Motor neuron (in vitro differentiated cells): ENCODE measurements around the gene HPCAL1. TPM values are rescaled to one million over a fixed set of nuclear protein-coding genes. Genes with fewer than 3 reads are reported as not detected.
"Not testable (repeated sequence)": the region's sequence is repeated elsewhere in the genome, so short reads cannot be mapped to it uniquely, and the experiment has no call there.

Experiments used
- ATAC-seq, 8 experiments: fragments of 200-7000 bp; cut with Tn5 transposase; replicated peaks in 6 of 8; 2 replicates each; pipeline ENCODE4 v1.8.0; 2021; ENCODE audit warnings: mild to moderate bottlenecking in 8 of 8, moderate library complexity in 8 of 8
- H3K27ac ChIP-seq, 2 donors: fragments of 250-450 bp; sonication (Bioruptor Pico); 2 replicates each; pipeline ENCODE4 v1.9.0; 2021; ENCODE audit warnings: antibody characterized with exemption in 2 of 2, mild to moderate bottlenecking in 2 of 2, moderate library complexity in 1 of 2
- H3K4me1 ChIP-seq, 2 donors: fragments of 250-450 bp; sonication (Bioruptor Pico); replicated peaks in 1 of 2; 2 replicates each; pipeline ENCODE4 v1.6.1; 2021; ENCODE audit warnings: antibody characterized with exemption in 2 of 2, mild to moderate bottlenecking in 2 of 2, moderate library complexity in 1 of 2
- H3K4me3 ChIP-seq, 5 donors: fragments of 250-450 bp; sonication (Bioruptor Pico); 2 replicates each; pipeline ENCODE4 v1.9.0; 2021; ENCODE audit warnings: antibody characterized with exemption in 5 of 5, mild to moderate bottlenecking in 5 of 5, moderate library complexity in 4 of 5
- WGBS, 10 experiments: fragments of 450-650 bp; shearing (Covaris generic); methylation state at CpG; one replicate each; pipeline ENCODE4 v1.0.0; 2022; 5-methylcytosine and 5-hydroxymethylcytosine counted together
- in situ Hi-C, 9 experiments: fragments of 400-800 bp; cut with MboI; loops; one replicate each; pipeline ENCODE4 v1.15.0; 2021; ENCODE audit warnings: low sequenced_read_pairs in 9 of 9, low pct_unique_long_range_greater_than_20kb in 2 of 9; ENCODE audit not compliant: unreplicated experiment in 9 of 9
- total RNA-seq, 8 experiments: library from RNA; unstranded; fragments of 300-600 nt; gene quantifications; 2 replicates each; pipeline versions ENCODE4 v1.2.3 to v1.2.4, GENCODE V29; 2022

Gene HPCAL1
- total RNA-seq, 8 experiments from 2014 or later, result 19.0 to 43.2 (median 24.9) TPM

DNA sequence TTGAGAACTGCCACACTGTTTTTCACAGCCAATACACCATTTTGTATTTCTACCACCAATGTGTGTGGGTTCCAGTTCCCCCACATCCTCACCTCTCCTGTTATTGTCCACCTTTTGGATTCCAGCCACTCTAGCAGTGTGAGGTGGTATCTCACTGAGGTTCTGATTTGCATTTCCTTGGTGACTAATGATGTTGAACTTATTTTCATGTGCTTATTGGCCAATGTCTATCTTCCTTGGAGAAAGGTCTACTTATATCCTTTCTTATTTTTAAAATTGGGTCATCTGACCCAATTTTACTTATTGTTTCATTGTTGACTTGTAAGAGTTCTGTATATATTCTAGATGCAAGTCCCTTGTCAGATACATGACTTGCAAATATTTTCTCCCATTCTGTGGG, 9.1 kb upstream of the HPCAL1 start:
- no peak overlapping the region for H3K4me3 ChIP-seq
- H3K27ac ChIP-seq, result no peak overlapping the region
- in situ Hi-C loops, result no loop called here
- ATAC-seq, result no peak
- H3K4me1 ChIP-seq, result no peaks in the 10 kb centered on the region

DNA sequence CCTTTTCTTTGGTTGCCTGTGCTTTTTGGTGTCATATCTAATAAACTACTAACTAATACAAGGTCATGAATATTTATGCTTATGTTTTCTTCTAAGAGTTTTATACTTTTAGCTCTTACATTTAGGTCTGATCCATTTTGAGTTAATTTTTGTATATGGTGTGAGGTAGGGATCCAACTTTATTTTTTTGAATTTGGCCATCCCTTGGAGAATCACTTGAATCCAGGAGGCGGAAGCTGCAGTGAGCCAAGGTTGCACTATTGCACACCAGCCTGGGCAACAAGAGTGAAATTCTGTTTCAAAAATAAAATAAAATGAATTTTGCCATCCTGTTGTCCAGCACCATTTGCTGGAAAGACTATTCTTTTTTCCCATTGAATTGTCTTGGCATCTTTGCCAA, 8.6 kb upstream of the HPCAL1 start:
- no peaks in the 10 kb centered on the region for H3K4me1 ChIP-seq
- in situ Hi-C loops, result no loop called here
- WGBS, 10 experiments, result 83 to 100% (median 100%) methylated on average over 1 of the region's 1 CpG; no CpG with 5 or more reads in 3 of the 10 experiments
- ATAC-seq, result no peak
- H3K4me3 ChIP-seq, result no peak overlapping the region
- no peak overlapping the region for H3K27ac ChIP-seq

- H3K4me1 ChIP-seq, H3K4me3 ChIP-seq, H3K27ac ChIP-seq, in situ Hi-C loops: not testable (repeated sequence)
- WGBS, 10 experiments, result 41 to 100% (median 91%) methylated on average over 1 to 3 of the region's 4 CpGs
- ATAC-seq, result peak in 3 of 8 experiments; percentile 80 to 96 (median 80)
Observed at GRCh38 chr2:10295649-10296048, 7.1 kb upstream of the HPCAL1 start.

- no peak for ATAC-seq
Observed at GRCh38 chr2:10296142-10296541, 6.6 kb upstream of the HPCAL1 start.

GRCh38 chr2:10297191-10297830, 5.4 kb upstream of the HPCAL1 start:
- Histone ChIP-seq H3K4me1 (peaks cover 8 to 9% of the 10 kb centered on the region in 2 donors), H3K4me3 (no peak overlapping the region), H3K27ac (no peak overlapping the region)
- ATAC-seq, result no peak
- WGBS, 10 experiments, result 60 to 100% (median 80%) methylated on average over 1 to 12 of the region's 16 CpGs; no CpG with 5 or more reads in 2 of the 10 experiments
- in situ Hi-C loops, result no loop called here

More at GRCh38 chr2:10296142-10296541, 6.6 kb upstream of the HPCAL1 start:
- Histone ChIP-seq H3K27ac (no peak overlapping the region), H3K4me3 (no peak overlapping the region), H3K4me1 (no peaks in the 10 kb centered on the region)
- in situ Hi-C loops, result no loop called here
- WGBS, 10 experiments, result 81 to 100% (median 88%) methylated on average over 1 to 8 of the region's 8 CpGs; no CpG with 5 or more reads in 2 of the 10 experiments

DNA sequence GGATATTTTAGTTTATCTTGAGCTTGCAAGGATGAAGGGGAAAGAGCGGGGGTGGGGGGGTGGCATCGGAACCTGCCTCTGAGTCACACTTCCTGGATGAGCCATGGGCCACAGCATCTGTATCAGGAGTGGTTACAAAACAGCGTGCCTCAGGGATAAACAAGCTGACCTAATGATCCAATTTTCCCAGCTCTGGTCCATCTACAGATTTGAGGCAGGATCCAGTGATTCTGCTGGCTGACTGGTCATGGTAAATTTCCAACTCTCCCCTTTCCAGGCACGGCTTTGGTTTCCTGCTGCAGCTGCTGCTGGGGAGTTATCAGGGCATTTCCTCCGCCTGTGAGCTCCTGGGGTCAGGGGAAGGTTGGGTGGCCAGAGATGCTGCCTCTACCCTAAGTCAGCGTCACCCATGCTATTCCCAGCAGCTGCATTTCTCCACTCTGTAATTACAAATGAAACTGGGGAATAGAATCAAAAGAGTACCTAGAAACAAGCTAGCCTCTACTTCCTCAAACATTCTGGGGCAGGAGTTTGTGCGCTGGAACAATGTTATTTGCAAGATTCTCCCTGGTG, 4.7 kb upstream of the HPCAL1 start:
- 6 to 93% (median 72%) methylated on average over 2 to 4 of the region's 7 CpGs; no CpG with 5 or more reads in 6 of the 10 experiments for WGBS, 10 experiments
- Histone ChIP-seq H3K4me3 (no peak overlapping the region), H3K4me1 (peaks cover 8 to 9% of the 10 kb centered on the region in 2 donors), H3K27ac (no peak overlapping the region)
- in situ Hi-C loops, result no loop called here
- peak in 2 of 8 experiments; percentile 4 to 15 for ATAC-seq

GRCh38 chr2:10298777-10299176, 3.9 kb upstream of the HPCAL1 start:
- in situ Hi-C loops, H3K27ac ChIP-seq: not testable (repeated sequence)

DNA sequence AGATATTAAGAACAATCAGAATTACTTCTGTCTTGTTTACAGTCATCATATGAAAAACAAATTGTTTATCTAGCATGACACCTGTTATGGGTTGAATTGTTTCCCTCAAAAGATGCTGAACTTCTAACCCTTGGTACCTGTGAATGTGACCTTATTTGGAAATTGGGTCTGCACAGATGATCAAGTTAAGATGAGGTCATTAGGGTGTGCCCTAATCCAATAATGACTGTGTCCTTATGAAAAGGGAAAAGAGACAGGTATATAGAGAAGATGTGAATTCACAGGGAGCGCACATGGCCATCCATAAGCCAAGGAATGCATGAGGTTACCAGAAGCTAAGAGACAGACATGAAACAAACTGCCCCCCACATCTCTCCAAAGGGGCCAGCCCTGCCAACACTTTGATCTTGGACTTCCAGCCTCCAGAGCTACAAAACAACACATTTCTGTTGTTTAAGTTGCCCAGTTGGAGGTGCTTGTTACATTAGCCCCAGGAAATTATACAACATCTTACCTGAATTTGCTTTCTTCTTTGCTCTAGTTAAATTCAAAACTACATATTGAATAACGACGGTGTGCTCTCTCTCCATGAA, 2.3 kb upstream of the HPCAL1 start:
- WGBS, 10 experiments, result 22 to 100% (median 83%) methylated on average over 1 to 3 of the region's 3 CpGs
- ATAC-seq, result no peak
- peaks cover 18 to 19% of the 10 kb centered on the region in 2 donors for H3K4me1 ChIP-seq
- H3K27ac ChIP-seq, result no peak overlapping the region
- in situ Hi-C loops, result loop anchor here in 1 of 9 experiments (25.0 kb wide), 1 partner anchor 163 kb away; no protein-coding TSS in a partner anchor
- no peak overlapping the region for H3K4me3 ChIP-seq

More at GRCh38 chr2:10298777-10299176, 3.9 kb upstream of the HPCAL1 start:
- H3K4me3 ChIP-seq, ATAC-seq, H3K4me1 ChIP-seq: not testable (repeated sequence)

GRCh38 chr2:10300997-10301940, 1.4 kb upstream of the HPCAL1 start:
- no peak for ATAC-seq
- Histone ChIP-seq H3K4me1 (peaks cover 19 to 21% of the 10 kb centered on the region in 2 donors), H3K4me3 (no peak overlapping the region), H3K27ac (peak overlapping the region in 1 of 2 donors; percentile 73)
- in situ Hi-C loops, result loop anchor here in 1 of 9 experiments (25.0 kb wide), 1 partner anchor 164 kb away; no protein-coding TSS in a partner anchor
- 33 to 100% (median 87%) methylated on average over 1 to 9 of the region's 22 CpGs; no CpG with 5 or more reads in 4 of the 10 experiments for WGBS, 10 experiments

DNA sequence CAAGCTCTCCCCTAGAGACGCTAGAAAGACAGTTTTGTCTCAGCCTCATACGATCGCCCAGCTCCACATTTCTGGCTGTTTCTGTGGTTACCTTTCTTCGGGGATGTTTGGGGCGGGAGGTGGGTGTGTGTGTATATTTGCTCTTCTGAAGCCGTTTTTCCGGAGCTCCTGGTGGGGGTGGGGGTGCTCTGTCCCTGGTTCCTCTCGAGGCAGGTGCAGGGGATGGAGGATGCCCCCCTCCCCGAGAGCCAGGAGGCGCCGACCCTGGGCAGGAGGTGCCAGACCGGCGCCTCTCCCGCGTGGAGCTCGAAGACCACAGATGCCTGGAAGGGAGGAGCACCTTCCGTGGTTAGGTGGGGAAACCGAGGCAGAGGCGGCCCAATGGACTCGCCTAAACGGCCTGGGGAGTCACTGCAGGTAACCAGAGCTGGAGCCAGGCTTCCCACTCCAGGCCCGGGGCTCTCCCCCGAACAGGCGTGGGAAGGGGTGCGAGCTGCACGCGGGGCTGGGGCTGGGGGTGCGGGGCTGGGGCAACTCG, 694 bp upstream of the HPCAL1 start:
- H3K4me3 ChIP-seq, result peak overlapping the region; percentile 50 to 65 (median 58)
- peaks cover 19 to 21% of the 10 kb centered on the region in 2 donors for H3K4me1 ChIP-seq
- in situ Hi-C loops, result loop anchor here in 1 of 9 experiments (25.0 kb wide), 1 partner anchor 165 kb away; no protein-coding TSS in a partner anchor
- WGBS, 10 experiments, result 40% methylated on average over 1 to 2 of the region's 29 CpGs; no CpG with 5 or more reads in 8 of the 10 experiments
- peak overlapping the region in 1 of 2 donors; percentile 73 for H3K27ac ChIP-seq
- peak in 5 of 8 experiments; percentile 0 to 49 (median 10) for ATAC-seq

DNA sequence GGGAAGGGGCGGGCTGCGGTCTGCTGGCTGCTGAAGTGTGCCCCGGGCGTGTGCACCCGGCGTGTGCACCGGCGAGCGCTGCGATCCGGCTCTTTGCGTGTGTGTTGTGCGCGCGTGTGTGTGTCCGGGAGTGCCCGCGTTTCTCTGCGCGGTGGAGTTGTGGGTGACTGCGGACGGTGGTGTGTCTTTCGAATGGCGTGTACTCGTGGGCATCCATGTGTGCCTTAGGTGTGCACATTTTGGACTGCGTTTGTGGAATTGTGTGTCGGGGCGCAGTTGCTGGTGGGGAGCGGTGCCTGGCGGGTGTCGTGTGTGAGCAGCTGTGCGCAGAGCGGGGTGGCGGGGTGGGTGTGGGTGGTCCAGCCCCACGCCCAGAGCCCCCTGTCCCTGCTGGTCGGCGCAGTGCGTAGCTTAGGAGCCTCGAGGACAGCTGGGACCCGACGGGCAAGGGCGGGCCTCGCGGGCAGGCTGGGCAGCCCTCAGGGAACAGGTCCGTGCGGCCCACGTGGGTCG, 533 bp downstream of the HPCAL1 start:
- Histone ChIP-seq H3K27ac (peak overlapping the region in 1 of 2 donors; percentile 21), H3K4me1 (peaks cover 19 to 21% of the 10 kb centered on the region in 2 donors), H3K4me3 (peak overlapping the region; percentile 50 to 65 (median 58))
- peak; percentile 5 to 27 (median 14) for ATAC-seq
- in situ Hi-C loops, result loop anchor here in 1 of 9 experiments (25.0 kb wide), 1 partner anchor 166 kb away; no protein-coding TSS in a partner anchor
- WGBS, 10 experiments, result 0% methylated on average over 1 to 5 of the region's 48 CpGs; no CpG with 5 or more reads in 7 of the 10 experiments
